Prostate gland (tissue), 2 donors: ENCODE measurements around the gene GRM8. TPM values are rescaled to one million over a fixed set of nuclear protein-coding genes. Genes with fewer than 3 reads are reported as not detected.

Experiments used
- DNase-seq: peaks from one replicate; pipeline ENCODE4 v3.0.0-alpha.2; 2019; ENCODE audit warnings: low spot score
- H3K27ac ChIP-seq, 2 donors: fragments of 200-600 bp; sonication (generic); 2 replicates each; pipeline ENCODE4 v1.5.1; 2017 to 2019
- H3K27me3 ChIP-seq: fragments of 200-600 bp; sonication (generic); replicated peaks from 2 replicates; pipeline ENCODE4 v1.5.1; 2019; ENCODE audit not compliant: insufficient read depth
- H3K36me3 ChIP-seq, 2 donors: fragments of 200-600 bp; sonication (generic); 1 replicate in 1 of 2; 2 replicates in 1 of 2; pipeline versions ENCODE4 v1.5.1 to v1.8.1; 2017 to 2019
- H3K4me1 ChIP-seq: fragments of 200-600 bp; sonication (generic); replicated peaks from 2 replicates; pipeline ENCODE4 v1.5.1; 2019
- H3K4me3 ChIP-seq, 2 donors: fragments of 200-600 bp; sonication (generic); 2 replicates each; pipeline ENCODE4 v1.5.1; 2017 to 2019
- H3K9me3 ChIP-seq: fragments of 200-600 bp; sonication (generic); 2 replicates; pipeline ENCODE4 v1.5.1; 2017
- CTCF ChIP-seq, 4 experiments: fragments of 200-600 bp in 2 of 4; fragments of 450-650 bp in 2 of 4; sonication (generic) in 2 of 4; IDR thresholded peaks; 1 replicate in 3 of 4; 2 replicates in 1 of 4; pipeline ENCODE4 v1.5.1; 2016 to 2019; ENCODE audit warnings: antibody characterized with exemption in 4 of 4, mild to moderate bottlenecking in 2 of 4, moderate library complexity in 2 of 4
- POLR2A ChIP-seq: fragments of 450-650 bp; IDR thresholded peaks from one replicate; pipeline ENCODE4 v1.6.1; 2016; ENCODE audit warnings: antibody characterized with exemption, mild to moderate bottlenecking
- POLR2AphosphoS5 ChIP-seq: sonication (generic); formaldehyde crosslinking; IDR thresholded peaks from one replicate; pipeline ENCODE4 v1.6.1; 2017; ENCODE audit warnings: antibody characterized with exemption
- WGBS: methylation state at CpG from one replicate; pipeline ENCODE4 v1.1.5; 2018; 5-methylcytosine and 5-hydroxymethylcytosine counted together
- intact Hi-C: fragments of 100-400 bp; cut with DNase I; formaldehyde crosslinking; loops from one replicate; pipeline ENCODE4 v1.14.2; 2022
- total RNA-seq, 2 donors: library from RNA; depleted of rRNA; stranded (reverse); fragments of >200 nt; gene quantifications; one replicate each; pipeline ENCODE4 v1.1.0, GENCODE V29; 2016

The GRM8 gene
- total RNA-seq, 2 donors from 2014 or later: 1.3 to 3.7 TPM

GRCh38 chr7:127146746-127147536 is 105.8 kb downstream of the GRM8 start:
- Histone ChIP-seq H3K4me1 (no peaks in the 10 kb centered on the region), H3K9me3 (no peaks in the 10 kb centered on the region), H3K27ac (no peak overlapping the region), H3K27me3 (no peaks in the 10 kb centered on the region), H3K4me3 (no peak overlapping the region), H3K36me3 (no peaks in the 10 kb centered on the region)
- 86% methylated on average over 4 of the region's 4 CpGs for WGBS
- no peak for DNase-seq
- TF ChIP-seq CTCF (IDR thresholded peaks at IDR 0.05) (no peak), POLR2A (no peak), POLR2AphosphoS5 (no peak)
- intact Hi-C loops: no loop called here

DNA sequence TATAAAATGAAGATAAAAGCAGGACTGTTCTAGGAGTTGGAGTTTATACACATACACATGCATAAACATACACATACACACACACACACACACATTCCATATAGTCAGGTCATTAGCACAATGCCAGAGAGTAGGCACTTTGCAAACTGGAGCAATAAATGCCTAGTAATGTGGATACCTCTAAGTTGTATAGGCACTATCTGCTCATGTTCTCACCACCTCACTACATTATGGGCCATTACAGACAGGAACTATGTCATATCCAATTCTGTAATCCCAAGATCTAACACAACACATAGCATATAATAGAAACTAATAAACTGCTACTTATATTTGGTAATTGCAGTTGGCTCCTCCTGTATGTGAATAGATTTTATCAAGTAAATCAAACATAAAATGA is 115.6 kb downstream of the GRM8 start:
- no peak for TF ChIP-seq CTCF (IDR thresholded peaks at IDR 0.05)
- TF ChIP-seq POLR2A: no peak
- TF ChIP-seq POLR2AphosphoS5: no peak
- no peaks in the 10 kb centered on the region for H3K36me3 ChIP-seq
- H3K27ac ChIP-seq: no peak overlapping the region
- no peaks in the 10 kb centered on the region for H3K27me3 ChIP-seq
- H3K9me3 ChIP-seq: no peaks in the 10 kb centered on the region
- DNase-seq: no peak
- H3K4me3 ChIP-seq: no peak overlapping the region
- H3K4me1 ChIP-seq: no peaks in the 10 kb centered on the region
- intact Hi-C loops: no loop called here

- intact Hi-C loops: no loop called here
- Histone ChIP-seq H3K27me3 (no peaks in the 10 kb centered on the region), H3K4me1 (no peaks in the 10 kb centered on the region), H3K4me3 (no peak overlapping the region), H3K27ac (no peak overlapping the region), H3K9me3 (no peaks in the 10 kb centered on the region), H3K36me3 (no peaks in the 10 kb centered on the region)
- 74% methylated on average over 2 of the region's 2 CpGs for WGBS
- DNase-seq: no peak
- no peak for TF ChIP-seq POLR2AphosphoS5
- no peak for TF ChIP-seq POLR2A
- no peak for TF ChIP-seq CTCF (IDR thresholded peaks at IDR 0.05)
These were observed 116.8 kb downstream of the GRM8 start for GRCh38 chr7:127135871-127136485.

GRCh38 chr7:127123220-127123619 is 129.5 kb downstream of the GRM8 start:
- Histone ChIP-seq H3K4me1 (no peaks in the 10 kb centered on the region), H3K9me3 (no peaks in the 10 kb centered on the region), H3K36me3 (no peaks in the 10 kb centered on the region), H3K4me3 (no peak overlapping the region), H3K27ac (no peak overlapping the region), H3K27me3 (no peaks in the 10 kb centered on the region)
- intact Hi-C loops: no loop called here
- WGBS: 38% methylated on average over 4 of the region's 4 CpGs
- DNase-seq: no peak
- TF ChIP-seq CTCF (IDR thresholded peaks at IDR 0.05) (no peak), POLR2A (no peak), POLR2AphosphoS5 (no peak)

- DNase-seq: no peak
- H3K27me3 ChIP-seq: no peaks in the 10 kb centered on the region
- no peaks in the 10 kb centered on the region for H3K36me3 ChIP-seq
- H3K4me1 ChIP-seq: no peaks in the 10 kb centered on the region
- WGBS: 44% methylated on average over 2 of the region's 2 CpGs
- no peaks in the 10 kb centered on the region for H3K9me3 ChIP-seq
- intact Hi-C loops: no loop called here
- H3K4me3 ChIP-seq: no peak overlapping the region
- no peak for TF ChIP-seq CTCF (IDR thresholded peaks at IDR 0.05)
- no peak for TF ChIP-seq POLR2AphosphoS5
- TF ChIP-seq POLR2A: no peak
- no peak overlapping the region for H3K27ac ChIP-seq
These were observed 133.2 kb downstream of the GRM8 start for GRCh38 chr7:127119517-127119916.
